Measurements from ENCODE around the gene KCNJ9.
"Not testable (repeated sequence)": the region's sequence is repeated elsewhere in the genome, so short reads cannot be mapped to it uniquely, and the experiment has no call there.

- not testable (repeated sequence) for TF ChIP-seq POLR2AphosphoS5 (IDR thresholded peaks at IDR 0.05; ENCODE audit: low read depth, low read length); TAF1 (IDR thresholded peaks at IDR 0.05; ENCODE audit: borderline replicate concordance, low read depth, low read length)
Observed at GRCh38 chr1:160111462-160111861, 30.1 kb downstream of the KCNJ9 start.
